H1 (cell line): ENCODE data around the gene CCDC141. TPM values are rescaled to one million over a fixed set of nuclear protein-coding genes. Genes with fewer than 3 reads are reported as not detected.

ENCODE experiments used
- CTCF ChIA-PET: fragments of 300-600 bp; sonication (Branson Sonifier 250); formaldehyde crosslinking; loops from one replicate; lab custom pipeline; 2021; ENCODE audit not compliant: partially characterized antibody; lab: Charles Lee
- POLR2A ChIA-PET: fragments of 300-600 bp; sonication (Branson Sonifier 250); formaldehyde crosslinking; loops from one replicate; lab custom pipeline; 2021; ENCODE audit warnings: inconsistent platforms; ENCODE audit not compliant: partially characterized antibody; lab: Charles Lee
- DNase-seq, 2 experiments: peaks; one replicate each; pipeline versions ENCODE4 v3.0.0 to v3.0.0-alpha.2; 2010 to 2022; ENCODE audit warnings: low spot score in 2 of 2, low read depth in 1 of 2, mixed read lengths in 1 of 2
- FAIRE-seq: peaks from 2 replicates; lab custom pipeline; 2011; peaks lifted over from hg19 to GRCh38; lab: Jason Lieb, UNC
- H2AFZ ChIP-seq: 2 replicates; pipeline ENCODE4 v1.8.1; 2012; ENCODE audit warnings: low read length, inconsistent platforms
- H2AK5ac ChIP-seq: 2 replicates; pipeline ENCODE4 v1.6.1; 2013; ENCODE audit warnings: low read depth, low read length
- H2BK120ac ChIP-seq: replicated peaks from 2 replicates; pipeline ENCODE3; 2013; ENCODE audit warnings: low read depth, low read length, inconsistent platforms
- H2BK12ac ChIP-seq: 2 replicates; pipeline ENCODE4 v1.6.1; 2013; ENCODE audit warnings: low read depth, low read length
- H2BK15ac ChIP-seq: 2 replicates; pipeline ENCODE4 v1.6.1; 2013; ENCODE audit warnings: low read length
- H2BK20ac ChIP-seq: 2 replicates; pipeline ENCODE4 v1.6.1; 2013; ENCODE audit warnings: low read length
- H2BK5ac ChIP-seq: 2 replicates; pipeline ENCODE4 v1.6.1; 2013; ENCODE audit warnings: low read depth, low read length
- H3K14ac ChIP-seq: 2 replicates; pipeline ENCODE4 v1.6.1; 2013; ENCODE audit warnings: inconsistent platforms; ENCODE audit not compliant: insufficient read length
- H3K18ac ChIP-seq: 2 replicates; pipeline ENCODE4 v1.6.1; 2013; ENCODE audit warnings: low read length; ENCODE audit errors: extremely low read depth
- H3K23ac ChIP-seq: 2 replicates; pipeline ENCODE4 v1.6.1; 2013; ENCODE audit warnings: inconsistent platforms; ENCODE audit not compliant: insufficient read length
- H3K23me2 ChIP-seq: 2 replicates; pipeline ENCODE4 v1.6.1; 2013; ENCODE audit warnings: low read depth, low read length
- H3K27ac ChIP-seq: 2 replicates; pipeline ENCODE4 v1.6.1; 2011; ENCODE audit warnings: low read depth, low read length, inconsistent platforms
- H3K27me3 ChIP-seq, 4 experiments: replicated peaks in 1 of 4; 1 replicate in 1 of 4; 2 replicates in 3 of 4; pipeline versions ENCODE4 v1.6.1 to v1.8.1; 2011 to 2013; ENCODE audit warnings: low read length in 3 of 4, mild to moderate bottlenecking in 3 of 4, inconsistent platforms in 2 of 4, mixed read lengths in 2 of 4, moderate library complexity in 1 of 4; ENCODE audit not compliant: control insufficient read depth in 3 of 4, insufficient read depth in 3 of 4; ENCODE audit errors: extremely low read depth in 1 of 4
- H3K36me3 ChIP-seq, 4 experiments: 2 replicates each; pipeline versions ENCODE4 v1.6.1 to v1.8.1; 2011 to 2013; ENCODE audit warnings: mild to moderate bottlenecking in 4 of 4, low read length in 3 of 4, moderate library complexity in 2 of 4, control low read depth in 1 of 4, inconsistent platforms in 1 of 4; ENCODE audit not compliant: insufficient read depth in 4 of 4, control insufficient read depth in 2 of 4
- H3K4ac ChIP-seq: replicated peaks from 2 replicates; pipeline ENCODE3; 2013; ENCODE audit warnings: low read length, low read depth, mixed read lengths, inconsistent platforms; ENCODE audit not compliant: insufficient read length
- H3K4me1 ChIP-seq, 4 experiments: replicated peaks in 1 of 4; 1 replicate in 1 of 4; 2 replicates in 3 of 4; pipeline versions ENCODE4 v1.6.1 to v1.8.1; 2011 to 2013; ENCODE audit warnings: low read length in 3 of 4, inconsistent platforms in 2 of 4, mixed read lengths in 1 of 4; ENCODE audit not compliant: insufficient read depth in 4 of 4, control insufficient read depth in 3 of 4
- H3K4me2 ChIP-seq, 2 experiments: 2 replicates each; pipeline versions ENCODE4 v1.6.1 to v1.8.1; 2011 to 2013; ENCODE audit warnings: low read depth in 2 of 2, low read length in 2 of 2, control low read depth in 1 of 2, inconsistent platforms in 1 of 2, mild to moderate bottlenecking in 1 of 2; ENCODE audit not compliant: insufficient read depth in 1 of 2
- H3K4me3 ChIP-seq, 4 experiments: fragments of 200-600, 300-600 bp in 1 of 4; sonication (generic), shearing (Covaris generic), sonication (Bioruptor Twin) in 1 of 4; 2 replicates each; pipeline versions ENCODE4 v1.5.1 to v1.8.1; 2011 to 2016; ENCODE audit warnings: low read length in 4 of 4, low read depth in 3 of 4, control low read depth in 2 of 4, inconsistent platforms in 2 of 4, mild to moderate bottlenecking in 2 of 4, mixed read lengths in 1 of 4, moderate library complexity in 1 of 4; ENCODE audit not compliant: insufficient read depth in 2 of 4; ENCODE audit errors: extremely low read depth in 1 of 4
- H3K56ac ChIP-seq: replicated peaks from 2 replicates; pipeline ENCODE3; 2013; ENCODE audit warnings: low read depth, mild to moderate bottlenecking, mixed read lengths, low read length, inconsistent platforms; ENCODE audit not compliant: insufficient read length
- H3K79me1 ChIP-seq: 2 replicates; pipeline ENCODE4 v1.6.1; 2013; ENCODE audit warnings: low read depth, low read length, control low read depth
- H3K79me2 ChIP-seq, 2 experiments: 2 replicates each; pipeline versions ENCODE4 v1.6.1 to v1.8.1; 2012 to 2013; ENCODE audit warnings: low read length in 2 of 2, mild to moderate bottlenecking in 2 of 2, inconsistent platforms in 1 of 2; ENCODE audit not compliant: insufficient read depth in 2 of 2, control insufficient read depth in 1 of 2
- H3K9ac ChIP-seq, 4 experiments: replicated peaks in 1 of 4; 1 replicate in 1 of 4; 2 replicates in 3 of 4; pipeline versions ENCODE4 v1.6.1 to v1.8.1; 2011 to 2013; ENCODE audit warnings: low read depth in 3 of 4, low read length in 3 of 4, control low read depth in 2 of 4, mild to moderate bottlenecking in 2 of 4, moderate library complexity in 2 of 4, inconsistent platforms in 1 of 4; ENCODE audit errors: extremely low read depth in 1 of 4
- H3K9me3 ChIP-seq, 2 experiments: 2 replicates each; pipeline versions ENCODE4 v1.6.1 to v1.8.1; 2012 to 2013; ENCODE audit warnings: mild to moderate bottlenecking in 2 of 2, moderate library complexity in 2 of 2, control low read depth in 1 of 2, inconsistent platforms in 1 of 2, low read depth in 1 of 2, low read length in 1 of 2, mixed read lengths in 1 of 2; ENCODE audit not compliant: insufficient read depth in 2 of 2
- H4K20me1 ChIP-seq, 2 experiments: replicated peaks in 1 of 2; 2 replicates each; pipeline versions ENCODE3 to v1.8.1; 2011 to 2013; ENCODE audit warnings: inconsistent platforms in 2 of 2, low read length in 2 of 2, mild to moderate bottlenecking in 1 of 2; ENCODE audit not compliant: insufficient read depth in 2 of 2, control insufficient read depth in 1 of 2
- H4K5ac ChIP-seq: 2 replicates; pipeline ENCODE4 v1.6.1; 2013; ENCODE audit warnings: low read length, low read depth, mixed read lengths, inconsistent platforms; ENCODE audit not compliant: insufficient read length
- H4K8ac ChIP-seq: 2 replicates; pipeline ENCODE4 v1.8.0; 2013; ENCODE audit warnings: mild to moderate bottlenecking, moderate library complexity, low read length, inconsistent platforms; ENCODE audit not compliant: insufficient read depth; ENCODE audit errors: extremely low read depth
- H4K91ac ChIP-seq: replicated peaks from 2 replicates; pipeline ENCODE3; 2013; ENCODE audit warnings: low read length, mixed read lengths, inconsistent platforms; ENCODE audit not compliant: insufficient read length
- CTBP2 ChIP-seq: IDR thresholded peaks from 2 replicates; pipeline ENCODE4 v1.7.0; 2011; ENCODE audit warnings: borderline replicate concordance, mild to moderate bottlenecking, moderate library complexity, mixed read lengths, low read length; ENCODE audit not compliant: insufficient read depth, insufficient read length
- TCF12 ChIP-seq: IDR thresholded peaks from 2 replicates; pipeline ENCODE4 v1.6.1; 2011; ENCODE audit warnings: low read depth, mild to moderate bottlenecking, low read length
- YY1 ChIP-seq: IDR thresholded peaks from 2 replicates; pipeline ENCODE4 v1.6.1; 2011; ENCODE audit warnings: low read depth, mild to moderate bottlenecking, low read length
- WGBS, 2 experiments: shearing (Covaris generic) in 1 of 2; methylation state at CpG; one replicate each; pipeline versions ENCODE4 v1.1.6 to v1.1.7; 2013 to 2015; ENCODE audit warnings: low lambda C conversion rate in 2 of 2, mixed read lengths in 2 of 2, inconsistent platforms in 1 of 2, low coverage in 1 of 2, missing lambda C conversion rate in 1 of 2; ENCODE audit not compliant: insufficient replicate concordance in 2 of 2, insufficient coverage in 1 of 2, insufficient read length in 1 of 2; ENCODE audit errors: extremely low coverage in 1 of 2, missing lambda C conversion rate in 1 of 2; 5-methylcytosine and 5-hydroxymethylcytosine counted together
- polyA plus RNA-seq, 7 experiments: library from polyadenylated mRNA; depleted of rRNA in 3 of 7; stranded (reverse) in 5 of 7; unstranded in 2 of 7; fragments of >200 nt in 5 of 7; fragments of 200-250 nt in 2 of 7; gene quantifications; 1 replicate in 5 of 7; 2 replicates in 1 of 7; 4 replicates in 1 of 7; pipeline versions ENCODE4 v1.2.1 to v1.2.3, GENCODE V29; 2011 to 2013; ENCODE audit warnings: missing spikeins in 2 of 7, mixed read lengths in 2 of 7
- total RNA-seq: library from RNA; stranded (reverse); fragmentation: NEBNext Ultra II Directional; extraction: Animal tissue kit (Norgen Biotek cat#: 25700); gene quantifications from 2 replicates; pipeline ENCODE4 v1.2.1, GENCODE V29; 2021

CCDC141 gene
- total and polyA plus RNA-seq, 2 of the 8 experiments (the other 6 are each of a cell fraction or from before 2014, with no cell fraction given), result 0.56 to 21.6 TPM

- Histone ChIP-seq H3K14ac (no peak overlapping the region), H3K4me3 (no peak overlapping the region), H3K9ac (no peak overlapping the region), H3K79me2 (no peaks in the 10 kb centered on the region), H3K18ac (no peak overlapping the region), H2BK5ac (no peak overlapping the region), H3K4me2 (no peak overlapping the region), H3K27me3 (no peaks in the 10 kb centered on the region), H3K4me1 (no peaks in the 10 kb centered on the region), H2AFZ (no peak overlapping the region), H2BK120ac (no peak overlapping the region), H2AK5ac (no peak overlapping the region), H2BK20ac (no peak overlapping the region), H4K8ac (no peak overlapping the region), H4K91ac (no peak overlapping the region), H3K56ac (no peak overlapping the region), H4K5ac (no peak overlapping the region), H3K23me2 (no peaks in the 10 kb centered on the region), H3K4ac (no peak overlapping the region), H3K9me3 (no peaks in the 10 kb centered on the region), H3K79me1 (no peaks in the 10 kb centered on the region), H3K23ac (no peak overlapping the region), H4K20me1 (no peaks in the 10 kb centered on the region), H2BK15ac (no peak overlapping the region), H2BK12ac (no peak overlapping the region), H3K36me3 (no peaks in the 10 kb centered on the region), H3K27ac (no peak overlapping the region)
- no peak for DNase-seq
- FAIRE-seq, result no peak
- POLR2A ChIA-PET, result interaction anchor here (0.6 kb wide), 1 partner anchor 575 kb away, joined by 3 read pairs; no protein-coding TSS in a partner anchor
- CTCF ChIA-PET, result interaction anchor here (0.7 to 3.8 kb wide), 14 partner anchors 8 to 215 kb away, joined by 3 to 20 read pairs (median 6); no protein-coding TSS in a partner anchor
- WGBS, 2 experiments, result 97% methylated on average over 2 of the region's 2 CpGs; no CpG with 5 or more reads in 1 of the 2 experiments
- no peak for TF ChIP-seq CTBP2
- no peak for TF ChIP-seq YY1
- no peak for TF ChIP-seq TCF12
These were observed 244.5 kb downstream of the CCDC141 start for GRCh38 chr2:178805457-178805856.
